Erythroblast (primary cell): ENCODE results near the gene PTPN22.

Experiments
- DNase-seq, 2 experiments: peaks; one replicate each; lab custom pipeline; 2025; lab: John Stamatoyannopoulos, UW
- GATA1 ChIP-seq: IDR thresholded peaks from 2 replicates; pipeline ENCODE4 v1.6.1; 2011; ENCODE audit warnings: low read depth, mild to moderate bottlenecking, control low read depth, low read length, moderate library complexity
- POLR2A ChIP-seq: IDR thresholded peaks from 2 replicates; pipeline ENCODE4 v1.6.1; 2011; ENCODE audit warnings: mild to moderate bottlenecking, low read length

Gene PTPN22

GRCh38 chr1:113809670-113810602, 61.6 kb downstream of the PTPN22 start:
- DNase-seq, result peak; percentile 14 to 24
- no peak for TF ChIP-seq POLR2A
- no peak for TF ChIP-seq GATA1

- TF ChIP-seq POLR2A, result no peak
- no peak for TF ChIP-seq GATA1
- DNase-seq, result peak in 1 of 2 experiments; percentile 19
Observed at GRCh38 chr1:113808450-113809195, 62.9 kb downstream of the PTPN22 start.

- DNase-seq, result peak in 1 of 2 experiments; percentile 12
- no peak for TF ChIP-seq POLR2A
- no peak for TF ChIP-seq GATA1
Observed at GRCh38 chr1:113805639-113806038, 65.9 kb downstream of the PTPN22 start.

- TF ChIP-seq GATA1 (no peak), POLR2A (no peak)
- DNase-seq, result no peak
Observed at GRCh38 chr1:113805256-113805531, 66.3 kb downstream of the PTPN22 start.

DNA sequence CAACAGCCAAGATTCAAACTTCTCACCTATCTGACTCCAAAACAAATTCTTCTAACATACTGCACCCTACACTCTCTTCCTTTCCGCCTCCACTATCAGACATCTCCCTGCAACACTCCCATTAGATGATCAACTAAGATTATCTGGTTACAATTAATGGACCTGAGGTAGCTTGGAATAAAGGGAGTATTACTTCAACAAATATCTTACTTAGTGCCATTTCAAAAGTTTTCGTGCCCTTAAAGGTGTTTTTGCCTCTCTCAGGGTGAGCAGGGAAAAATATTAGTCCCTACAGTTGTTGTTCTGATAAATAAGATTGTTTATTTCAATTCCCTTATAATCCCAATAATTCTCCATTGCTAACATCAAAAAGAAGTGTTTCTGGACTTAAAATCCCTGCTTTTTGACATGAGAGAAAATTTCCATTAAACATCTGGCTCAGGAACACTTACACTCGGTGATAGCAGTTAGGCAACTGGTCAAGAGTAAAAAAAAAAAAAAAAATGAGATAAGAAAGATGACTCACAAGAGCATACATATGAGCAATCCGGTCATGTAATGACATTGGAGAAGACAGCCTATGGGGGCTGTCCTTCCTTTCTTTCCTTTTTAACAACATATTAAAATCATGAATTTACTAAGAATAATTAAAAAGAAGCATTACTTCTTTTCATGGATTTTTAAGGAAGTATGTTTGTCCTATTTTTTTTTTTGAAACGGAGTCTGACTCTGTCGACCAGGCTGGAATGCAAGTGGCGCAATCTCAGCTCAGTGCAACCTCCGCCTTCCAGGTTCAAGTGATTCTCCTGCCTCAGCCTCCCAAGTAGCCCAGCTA, 66.9 kb downstream of the PTPN22 start:
- DNase-seq, result peak; percentile 84 to 85
- TF ChIP-seq GATA1 (no peak), POLR2A (no peak)

GRCh38 chr1:113802367-113803007, 69.0 kb downstream of the PTPN22 start:
- DNase-seq, result peak in 1 of 2 experiments; percentile 8
- no peak for TF ChIP-seq GATA1
- TF ChIP-seq POLR2A, result no peak

- no peak for DNase-seq
- TF ChIP-seq GATA1 (no peak), POLR2A (no peak)
Observed at GRCh38 chr1:113800487-113800886, 71.0 kb downstream of the PTPN22 start.

GRCh38 chr1:113797472-113797871, 74.0 kb downstream of the PTPN22 start:
- TF ChIP-seq POLR2A, result no peak
- no peak for TF ChIP-seq GATA1
- no peak for DNase-seq

GRCh38 chr1:113793878-113794834, 77.4 kb downstream of the PTPN22 start:
- no peak for DNase-seq
- TF ChIP-seq GATA1 (no peak), POLR2A (no peak)

DNA sequence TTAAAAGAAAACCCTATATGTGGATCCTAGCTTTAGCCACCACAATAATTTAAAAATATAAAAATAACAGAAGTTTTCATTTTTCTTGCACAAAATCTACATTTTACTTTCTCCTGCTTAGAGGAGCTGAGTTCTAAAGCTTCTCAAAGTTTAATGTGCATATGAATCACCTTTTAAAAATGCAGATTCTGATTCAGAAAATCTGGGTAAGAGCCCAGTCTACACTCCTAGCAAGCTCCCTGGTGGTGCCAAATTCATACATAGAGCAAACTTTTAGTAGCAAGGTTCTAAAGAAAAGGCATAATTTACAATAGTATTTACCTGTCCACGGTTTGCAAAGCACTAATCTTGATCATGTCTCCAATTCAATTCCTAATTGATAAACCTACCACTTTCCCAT, 78.5 kb downstream of the PTPN22 start:
- TF ChIP-seq POLR2A, result no peak
- no peak for TF ChIP-seq GATA1
- no peak for DNase-seq

DNA sequence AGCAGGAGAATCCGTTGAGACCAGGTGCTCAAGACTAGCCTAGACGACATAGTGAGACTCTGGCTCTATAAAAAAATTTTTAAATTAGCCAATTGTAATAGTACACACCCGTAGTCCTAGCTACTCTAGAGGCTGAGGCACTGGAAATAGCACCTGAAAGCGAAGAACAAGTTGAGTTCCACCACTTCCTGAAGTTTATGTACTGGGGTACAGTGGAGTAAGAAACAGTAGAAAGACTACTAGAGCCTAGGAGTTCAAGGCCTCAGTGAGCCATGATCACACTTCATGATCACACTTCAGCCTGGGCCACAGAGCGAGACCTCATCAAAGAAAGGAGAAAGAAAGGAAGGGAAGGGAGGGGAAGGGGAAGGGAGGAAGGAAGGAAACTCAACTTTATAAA, 79.0 kb downstream of the PTPN22 start:
- DNase-seq, result no peak
- no peak for TF ChIP-seq GATA1
- TF ChIP-seq POLR2A, result no peak

- TF ChIP-seq POLR2A, result no peak
- TF ChIP-seq GATA1, result no peak
- DNase-seq, result no peak
Observed at GRCh38 chr1:113788802-113789201, 82.7 kb downstream of the PTPN22 start.

DNA sequence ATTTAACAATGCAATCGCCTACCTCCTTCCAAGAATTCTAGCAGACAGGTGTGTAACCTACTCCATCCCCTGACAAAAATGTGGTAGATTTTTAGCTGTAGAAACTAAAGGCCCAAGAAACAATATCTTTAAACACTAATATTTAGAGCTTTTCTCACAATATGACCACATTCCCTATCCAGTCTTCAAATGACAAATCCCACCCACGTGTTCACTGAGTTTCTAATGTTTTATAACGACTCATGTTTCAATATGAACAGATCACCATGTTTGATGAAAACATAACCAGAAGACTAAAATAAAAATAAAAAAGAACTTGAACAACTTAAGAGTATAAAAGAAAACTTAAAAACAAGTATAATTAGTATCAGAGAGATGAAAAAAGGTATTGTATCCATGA, 83.8 kb downstream of the PTPN22 start:
- DNase-seq, result no peak
- TF ChIP-seq GATA1 (no peak), POLR2A (no peak)
